GM23248 (cell line): ENCODE results near the gene PLCG1.

ENCODE experiments used
- EZH2 ChIP-seq: fragments of 200-600 bp; sonication (generic); IDR thresholded peaks from 2 replicates; pipeline ENCODE4 v1.6.1; 2018; ENCODE audit warnings: antibody characterized with exemption, mild to moderate bottlenecking; ENCODE audit not compliant: insufficient read depth, poor library complexity, severe bottlenecking
- EZH2phosphoT487 ChIP-seq: fragments of 200-600 bp; sonication (generic); IDR thresholded peaks from 2 replicates; pipeline ENCODE4 v1.6.1; 2018; ENCODE audit warnings: antibody characterized with exemption, moderate library complexity, mild to moderate bottlenecking, low read depth; ENCODE audit not compliant: insufficient read depth

DNA sequence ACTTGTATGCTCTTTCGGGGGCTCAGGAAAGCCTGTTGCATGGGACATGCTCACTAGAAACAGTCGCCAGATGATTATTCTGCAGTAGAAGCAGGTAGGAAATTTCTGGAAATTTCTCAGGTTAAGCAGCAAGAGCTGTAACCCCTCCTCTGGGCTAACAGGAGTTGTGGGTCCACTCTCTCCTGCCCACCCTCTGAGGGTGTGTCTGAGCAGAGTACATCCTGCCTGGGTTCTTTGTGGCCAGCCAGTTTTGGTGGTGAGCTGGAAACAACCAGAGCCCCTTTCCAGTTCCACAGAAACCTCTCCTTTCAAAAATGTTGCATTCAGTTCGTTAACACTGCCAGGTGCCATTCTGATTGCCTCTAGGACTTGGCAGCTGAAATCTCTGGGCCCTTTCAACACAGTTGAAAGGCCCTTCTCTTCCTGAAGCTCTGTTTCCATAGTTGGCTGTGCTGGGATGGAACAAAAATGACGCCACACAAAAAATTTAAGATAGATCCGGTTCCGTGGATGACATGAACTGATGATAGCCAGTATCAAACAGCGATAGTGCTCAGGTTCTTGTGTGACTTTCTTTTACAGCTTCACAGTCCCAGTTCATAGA, 38.5 kb downstream of the PLCG1 start:
- TF ChIP-seq EZH2: no peak
- TF ChIP-seq EZH2phosphoT487: no peak
